HG03378 (cell line): ENCODE data around the gene RTL10.
"Not testable (repeated sequence)": the region's sequence is repeated elsewhere in the genome, so short reads cannot be mapped to it uniquely, and the experiment has no call there.

ENCODE experiments used
- ATAC-seq: cut with Tn5 transposase; IDR thresholded peaks from one replicate; pipeline ENCODE4 v1.9.1; 2021; ENCODE audit warnings: mild to moderate bottlenecking, moderate library complexity; ENCODE audit not compliant: unreplicated experiment

The RTL10 gene

GRCh38 chr22:19890502-19891316 lies 36.0 kb upstream of the RTL10 start:
- no peak for ATAC-seq

GRCh38 chr22:19889951-19890350 lies 35.3 kb upstream of the RTL10 start:
- no peak for ATAC-seq

GRCh38 chr22:19888131-19888746 lies 33.6 kb upstream of the RTL10 start:
- no peak for ATAC-seq

DNA sequence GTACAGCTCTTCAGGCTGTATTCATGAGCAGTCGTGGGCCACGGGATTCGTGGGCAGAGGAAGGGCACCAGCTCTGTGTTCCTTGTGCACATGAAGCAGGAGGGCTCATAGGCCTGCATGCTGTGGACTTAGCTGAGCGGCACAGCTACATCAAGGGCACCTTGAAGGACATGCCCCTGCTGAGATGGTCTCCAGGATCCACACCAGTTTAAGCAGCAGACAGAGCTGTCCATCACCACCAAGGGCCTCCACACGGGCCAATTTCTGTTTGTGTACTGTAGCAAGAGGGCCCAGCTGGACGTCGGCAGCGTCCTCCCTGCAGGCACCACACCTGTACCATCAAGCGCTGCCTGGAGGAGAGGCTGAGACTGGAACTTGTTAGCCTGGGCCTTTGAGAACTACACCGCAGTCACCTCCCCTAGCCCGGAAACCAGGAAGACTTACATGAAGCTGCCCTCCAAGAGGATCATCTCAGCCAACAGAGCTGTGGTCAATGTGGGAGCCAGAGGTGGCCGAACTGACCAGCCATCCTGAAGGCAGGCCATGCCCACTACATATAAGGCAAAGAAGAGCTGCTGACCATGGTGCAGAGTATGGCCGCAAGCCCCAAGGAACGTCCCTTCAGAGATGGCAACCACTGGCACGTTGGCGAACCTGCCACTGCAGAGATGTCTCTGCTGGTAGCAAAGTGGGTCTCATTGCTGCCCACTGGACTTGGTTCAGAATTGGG lies 32.7 kb upstream of the RTL10 start:
- no peak for ATAC-seq

DNA sequence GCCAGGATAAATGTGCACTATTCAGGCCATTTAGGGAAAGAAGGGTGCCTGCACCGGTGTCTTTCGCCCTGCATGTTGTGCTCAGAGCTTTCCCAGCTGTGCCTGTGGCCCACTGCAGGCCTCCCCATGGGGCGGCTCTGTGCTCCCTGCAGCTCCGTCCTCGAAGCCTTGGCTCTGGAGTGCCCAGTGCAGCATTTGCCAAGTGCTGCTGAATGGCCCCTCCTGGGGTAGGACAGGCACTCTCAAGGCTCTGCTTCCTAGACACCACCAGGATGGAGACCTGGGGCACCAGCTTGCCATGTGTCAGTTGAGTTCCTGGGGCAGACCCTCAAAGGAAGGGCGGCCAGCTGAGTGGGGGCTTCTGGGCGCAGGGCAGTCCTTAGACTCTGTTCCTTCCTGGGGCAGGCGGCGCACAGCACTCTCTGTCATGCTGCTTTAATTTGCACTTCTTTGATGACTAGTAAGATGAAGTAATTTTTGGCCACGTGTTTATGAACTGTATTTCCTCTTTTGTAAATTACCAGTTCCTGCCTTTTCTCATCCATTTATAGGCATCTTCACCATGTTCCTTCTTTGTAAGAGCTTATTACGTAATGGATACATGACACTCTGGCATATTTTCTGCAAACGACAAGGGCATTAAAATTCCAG lies 32.1 kb upstream of the RTL10 start:
- ATAC-seq: no peak

- ATAC-seq: no peak
Measured at GRCh38 chr22:19885841-19886592, 31.3 kb upstream of the RTL10 start.

GRCh38 chr22:19884954-19885751 lies 30.5 kb upstream of the RTL10 start:
- no peak for ATAC-seq

DNA sequence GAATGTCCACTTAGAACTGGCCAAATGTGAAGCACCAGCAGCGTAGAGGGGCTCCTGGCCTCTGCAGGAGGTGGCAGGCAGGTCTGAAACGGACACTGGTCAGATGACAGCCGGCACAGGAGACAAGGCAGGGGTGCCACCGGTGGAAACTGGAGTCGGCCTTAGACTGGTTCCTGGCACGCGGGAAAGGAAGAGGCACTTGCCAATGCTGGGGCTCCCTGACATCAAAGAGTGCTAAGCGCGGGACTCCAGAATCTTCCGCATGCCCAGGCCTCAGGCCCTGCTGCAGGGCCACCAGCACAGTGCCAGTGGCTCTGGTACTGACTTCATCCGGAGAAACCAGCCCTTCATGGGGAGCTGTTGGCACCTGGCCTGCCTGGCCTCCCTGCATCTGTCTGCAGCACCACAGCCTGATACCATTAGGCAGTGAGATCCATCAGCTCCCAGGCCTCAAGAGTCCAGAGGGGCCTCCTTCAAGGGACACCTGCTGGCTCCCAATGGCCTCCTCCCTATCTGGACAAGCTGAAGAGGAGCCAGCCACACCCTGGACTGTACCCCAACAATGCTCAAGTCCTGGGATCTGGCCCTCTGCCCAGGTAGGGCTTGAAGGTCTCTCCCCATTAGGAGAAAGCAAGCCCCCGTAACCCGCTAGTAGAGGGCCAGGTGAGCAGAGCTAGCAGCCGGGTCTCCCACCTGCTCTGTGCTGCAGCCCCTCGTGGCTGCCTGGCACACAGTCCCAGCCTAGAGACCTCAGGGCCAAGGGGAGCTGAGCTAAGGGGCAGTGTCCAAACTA lies 29.7 kb upstream of the RTL10 start:
- no peak for ATAC-seq

DNA sequence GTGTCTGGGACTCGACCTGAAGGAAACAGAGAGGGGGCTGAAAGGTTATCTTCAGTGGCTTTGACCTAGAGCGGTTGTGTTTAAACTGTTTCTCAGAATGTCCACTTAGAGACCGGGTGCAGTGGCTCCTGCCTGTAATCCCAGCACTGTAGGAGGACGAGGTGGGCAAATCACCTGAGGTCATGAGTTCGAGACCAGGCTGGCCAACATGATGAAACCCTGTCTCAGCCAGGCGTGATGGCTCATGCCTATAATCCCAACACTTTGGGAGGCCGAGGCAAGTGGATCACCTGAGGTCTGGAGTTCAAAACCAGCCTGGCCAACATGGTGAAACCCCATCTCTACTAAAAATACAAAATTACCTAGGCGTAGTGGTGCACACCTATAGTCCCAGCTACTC lies 28.8 kb upstream of the RTL10 start:
- ATAC-seq: not testable (repeated sequence)

- no peak for ATAC-seq
Measured at GRCh38 chr22:19882446-19883381, 28.0 kb upstream of the RTL10 start.

DNA sequence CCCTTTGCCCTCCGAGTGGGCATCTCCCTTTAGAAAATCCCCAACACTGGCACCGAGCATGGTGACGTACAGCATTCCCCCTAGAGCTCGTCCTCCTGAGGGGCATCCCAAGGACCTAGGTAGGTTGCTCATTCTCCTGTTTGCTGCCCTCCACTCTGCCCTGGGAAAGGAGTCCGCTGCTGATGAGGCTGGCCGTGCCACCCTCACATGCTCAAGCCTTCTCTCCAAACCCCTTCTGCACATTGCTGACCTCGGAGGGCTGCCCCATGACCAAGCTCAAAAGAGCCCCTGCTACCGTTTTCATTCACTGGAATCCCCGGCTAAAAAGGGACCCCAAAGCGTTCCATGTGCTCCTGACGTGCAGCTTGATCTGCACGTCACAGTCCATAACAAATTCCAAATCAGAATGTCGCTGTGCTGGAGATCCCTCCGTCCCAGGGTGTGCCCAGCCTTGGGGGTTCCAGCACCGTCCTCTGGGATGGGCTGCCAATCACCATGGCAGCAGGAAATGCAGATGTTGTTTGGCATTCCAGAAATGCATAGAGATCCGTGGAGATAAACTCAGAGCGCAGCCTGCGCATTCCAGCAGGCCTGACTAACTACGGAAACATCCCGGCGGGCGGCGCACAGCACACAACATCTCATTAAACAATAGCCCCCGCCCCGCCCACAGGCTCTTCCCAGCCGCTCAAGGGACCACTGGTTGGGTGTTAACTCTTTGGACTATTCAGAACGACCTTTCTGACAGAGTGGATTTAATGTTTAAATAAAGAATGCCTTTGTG lies 26.3 kb upstream of the RTL10 start:
- no peak for ATAC-seq

DNA sequence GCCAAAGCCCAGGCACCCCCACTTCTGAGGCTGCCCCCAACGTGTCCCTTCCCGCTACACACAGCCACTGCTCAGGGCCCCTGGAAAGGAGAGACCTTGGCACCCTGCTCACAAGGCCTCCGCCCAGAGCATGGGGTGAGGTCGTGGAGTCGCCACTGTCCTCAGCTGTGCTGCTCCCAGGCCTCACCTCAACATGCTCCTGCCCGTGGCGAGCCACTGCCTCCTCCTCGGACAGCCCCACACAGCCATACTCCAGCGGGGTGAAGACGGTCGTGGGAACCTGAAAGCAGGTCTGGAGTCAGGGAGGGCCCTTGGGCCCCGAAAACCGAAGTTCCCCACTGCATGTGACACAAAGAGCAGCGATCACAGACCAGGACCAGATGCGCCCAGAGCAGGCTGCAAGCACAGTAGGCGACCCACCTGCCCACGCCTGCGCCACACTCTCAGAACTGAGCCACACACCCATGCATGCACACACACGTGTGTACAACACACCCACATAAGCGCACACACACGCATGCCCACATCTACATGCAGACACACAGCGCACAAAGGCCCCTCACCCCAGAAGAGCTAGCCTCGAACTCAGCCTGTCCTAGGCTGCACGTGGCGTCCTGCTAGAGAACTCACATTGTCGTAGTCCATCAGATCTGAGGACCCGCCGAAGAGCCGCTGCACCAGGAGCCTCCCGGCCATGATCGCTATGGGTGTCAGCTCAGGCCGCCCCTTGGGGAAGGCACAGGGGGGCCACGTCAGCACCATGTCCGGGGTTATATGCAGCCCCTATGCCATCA lies 25.5 kb upstream of the RTL10 start:
- no peak for ATAC-seq

DNA sequence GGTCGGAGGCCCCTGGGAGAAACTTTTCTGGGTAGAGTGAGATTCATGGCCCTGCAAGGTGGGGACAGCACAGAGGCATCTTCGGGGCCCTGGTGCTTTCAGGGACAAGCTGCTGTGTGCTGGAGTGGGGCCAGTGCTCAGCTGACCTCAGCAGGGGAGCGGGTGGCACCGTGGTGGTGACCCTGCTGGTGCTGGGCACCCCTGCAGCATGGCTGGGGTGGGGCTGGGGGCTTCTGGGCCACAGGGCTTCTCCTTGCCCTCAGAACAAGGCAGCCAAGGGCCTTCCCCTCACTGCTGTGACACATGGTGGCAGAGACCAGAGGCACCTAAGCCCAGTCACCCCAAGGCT lies 24.9 kb upstream of the RTL10 start:
- no peak for ATAC-seq

DNA sequence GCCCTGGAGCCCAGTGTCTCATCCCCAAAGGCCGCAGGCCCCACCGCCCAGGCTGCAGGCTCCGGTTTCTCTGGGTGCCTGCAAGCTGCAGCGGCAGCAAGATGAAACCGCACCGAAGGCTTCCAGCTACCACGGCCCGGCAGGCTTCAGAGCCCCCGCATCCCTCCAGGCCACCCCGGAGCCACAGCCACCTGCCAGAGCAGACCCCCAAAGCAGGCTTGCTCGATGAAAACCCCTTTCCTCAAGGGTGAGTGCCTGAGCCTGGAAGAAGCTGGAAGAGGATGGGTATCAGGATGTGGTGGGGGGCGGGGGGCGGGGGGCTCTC lies 24.5 kb upstream of the RTL10 start:
- ATAC-seq: no peak

DNA sequence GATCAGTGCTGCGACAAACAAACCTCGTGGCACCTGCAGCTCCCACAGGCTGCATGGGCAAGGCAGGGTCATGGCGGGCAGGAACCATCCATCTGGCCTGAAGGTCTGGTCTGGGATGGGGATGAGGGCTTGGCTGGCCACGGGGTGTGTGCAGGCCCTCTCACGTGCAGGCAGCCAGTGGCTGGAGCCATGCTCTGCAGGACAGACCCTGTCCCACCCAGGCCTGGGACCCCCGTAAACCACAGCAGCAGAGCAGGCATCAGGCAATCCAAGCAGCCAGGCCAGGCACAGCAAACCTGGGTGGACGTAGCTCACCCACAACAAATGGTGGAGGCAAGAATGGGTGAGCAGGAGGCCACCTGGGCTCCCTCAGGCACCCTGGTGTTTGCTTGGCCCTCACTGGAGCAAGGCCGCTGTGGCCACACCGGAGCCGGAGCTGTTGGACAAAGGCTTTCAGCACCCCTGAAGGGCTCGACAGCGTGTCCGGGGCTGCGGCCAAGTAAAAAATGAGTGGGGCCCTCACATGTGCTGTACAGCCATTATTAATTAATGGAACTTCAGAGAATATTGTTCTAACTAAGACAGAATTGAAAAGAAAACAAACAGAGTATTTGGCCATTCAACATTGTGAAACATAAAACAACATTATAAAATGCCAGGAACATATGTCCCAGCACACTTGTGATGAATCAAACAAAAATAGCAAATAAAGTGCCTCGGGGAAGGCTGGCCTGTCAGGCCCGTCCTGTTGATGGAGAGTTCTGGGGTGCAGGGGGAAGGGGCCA lies 24.0 kb upstream of the RTL10 start:
- no peak for ATAC-seq
